Measurements from ENCODE around the gene FKBP14.

DNA sequence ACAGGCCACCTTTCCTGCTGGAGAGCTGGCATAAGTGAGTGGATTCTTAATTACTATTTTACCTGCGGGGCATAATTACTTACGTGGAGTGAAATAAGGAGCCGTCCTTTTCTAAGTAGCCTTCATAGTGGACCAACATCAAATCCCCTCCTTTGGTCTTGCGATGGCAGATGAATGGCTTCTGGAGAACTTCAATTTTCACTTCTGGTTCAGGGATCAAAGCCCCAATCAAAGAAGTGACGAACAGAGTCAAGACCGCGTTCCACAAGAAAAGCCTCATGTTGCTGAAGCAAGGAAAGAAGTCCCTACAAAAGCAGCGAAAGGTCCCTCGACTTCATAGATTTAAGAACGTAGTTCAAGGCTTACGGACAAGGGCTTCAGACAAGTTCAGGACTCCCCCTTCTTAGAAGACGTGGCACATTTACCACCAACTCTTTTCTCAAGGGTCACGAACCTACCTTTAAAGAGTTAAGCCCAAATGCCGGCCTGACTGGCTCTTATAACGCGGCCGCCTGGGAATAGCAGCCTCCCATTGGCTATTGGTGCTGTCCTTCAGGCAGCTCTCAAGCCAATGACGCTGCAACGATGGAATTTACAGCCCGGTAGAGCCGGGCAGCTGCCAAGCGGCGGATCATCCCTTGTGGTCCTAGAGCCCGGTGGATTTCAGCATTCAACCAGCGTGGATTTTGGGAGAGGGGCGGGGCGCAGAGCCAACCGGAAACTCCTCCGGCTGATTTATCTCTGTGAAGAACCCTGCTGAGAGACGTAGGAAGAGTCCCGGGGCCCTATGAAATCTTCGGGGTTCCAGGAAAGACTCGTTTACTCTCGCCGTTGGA lies at the start of gene FKBP14:
- peak; percentile 75 for TF ChIP-seq POLR2A (IDR thresholded peaks at IDR 0.05; ENCODE audit: low read length)
- TF ChIP-seq GATA1 (IDR thresholded peaks at IDR 0.05; ENCODE audit: low read depth, low read length): no peak

Measured in erythroblast (primary cell).